ELR (cell line): ENCODE results near the gene UNC50.

Experiments used
- DNase-seq: peaks from one replicate; pipeline ENCODE4 v3.0.0-alpha.2; 2015; ENCODE audit warnings: low read depth

Gene UNC50

GRCh38 chr2:98608116-98608961, at the start of gene UNC50, which contains the start of gene COA5:
Gene UNC50, plus strand, starts transcription at chr2:98608589. Its CDS starts 1,171 bp downstream, at chr2:98609760.
Gene COA5, minus strand, starts transcription at chr2:98608512. Its CDS starts 107 bp downstream, at chr2:98608405.
- peak; percentile 93 for DNase-seq

- DNase-seq: no peak
Measured at GRCh38 chr2:98558852-98559530, 49.4 kb upstream of the UNC50 start.

GRCh38 chr2:98559581-98559980, 48.8 kb upstream of the UNC50 start:
- DNase-seq: peak; percentile 37

GRCh38 chr2:98560256-98560771, 48.1 kb upstream of the UNC50 start:
- peak; percentile 92 for DNase-seq

- no peak for DNase-seq
Measured at GRCh38 chr2:98561018-98561417, 47.4 kb upstream of the UNC50 start.

- DNase-seq: no peak
Measured at GRCh38 chr2:98561902-98562695, 46.3 kb upstream of the UNC50 start.

- no peak for DNase-seq
Measured at GRCh38 chr2:98563394-98563793, 45.0 kb upstream of the UNC50 start.

- DNase-seq: no peak
Measured at GRCh38 chr2:98564541-98565132, 43.8 kb upstream of the UNC50 start.

GRCh38 chr2:98565286-98565860, 43.0 kb upstream of the UNC50 start:
- DNase-seq: no peak

GRCh38 chr2:98565941-98566340, 42.4 kb upstream of the UNC50 start:
- no peak for DNase-seq

- peak; percentile 74 for DNase-seq
Measured at GRCh38 chr2:98568161-98568956, 40.0 kb upstream of the UNC50 start.

GRCh38 chr2:98569197-98569793, 39.1 kb upstream of the UNC50 start:
- peak; percentile 51 for DNase-seq

GRCh38 chr2:98569915-98570314, 38.5 kb upstream of the UNC50 start:
- no peak for DNase-seq

GRCh38 chr2:98570356-98570755, 38.0 kb upstream of the UNC50 start:
- DNase-seq: no peak

GRCh38 chr2:98571121-98571701, 37.2 kb upstream of the UNC50 start:
- no peak for DNase-seq

GRCh38 chr2:98571796-98572195, 36.6 kb upstream of the UNC50 start:
- DNase-seq: no peak

GRCh38 chr2:98572211-98572610, 36.2 kb upstream of the UNC50 start:
- DNase-seq: no peak

- no peak for DNase-seq
Measured at GRCh38 chr2:98572676-98573075, 35.7 kb upstream of the UNC50 start.

- no peak for DNase-seq
Measured at GRCh38 chr2:98573426-98573825, 35.0 kb upstream of the UNC50 start.
